GM19025 (cell line): ENCODE results near the gene GET4.
"Not testable (repeated sequence)": the region's sequence is repeated elsewhere in the genome, so short reads cannot be mapped to it uniquely, and the experiment has no call there.

Source experiments
- ATAC-seq: cut with Tn5 transposase; IDR thresholded peaks from one replicate; pipeline ENCODE4 v1.9.1; 2021; ENCODE audit warnings: mild to moderate bottlenecking, low read depth, moderate library complexity; ENCODE audit not compliant: unreplicated experiment

GET4 gene

GRCh38 chr7:940599-941408, 64.5 kb downstream of the GET4 start:
- ATAC-seq, result no peak

- ATAC-seq, result not testable (repeated sequence)
Measured at GRCh38 chr7:943793-944192, 67.4 kb downstream of the GET4 start.

DNA sequence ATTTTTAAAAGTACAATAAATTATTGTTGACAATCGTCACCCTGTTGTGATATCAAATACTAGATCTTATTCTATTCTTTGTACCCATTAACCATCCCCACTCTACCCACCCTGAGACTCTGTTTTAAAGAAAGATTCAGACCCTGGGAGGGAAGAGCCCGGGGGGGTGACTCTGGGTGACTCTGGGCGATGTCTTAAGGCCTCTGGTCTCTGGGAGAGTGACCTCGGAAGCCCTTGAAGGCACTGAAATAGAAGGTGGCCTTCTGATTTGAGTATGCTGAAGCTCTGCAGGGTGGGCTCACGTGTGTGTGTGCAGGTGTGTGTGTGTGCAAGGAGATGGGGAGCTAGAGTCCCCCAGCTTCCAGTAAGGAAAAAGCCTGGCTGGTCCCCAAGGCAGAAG, 68.4 kb downstream of the GET4 start:
- no peak for ATAC-seq

DNA sequence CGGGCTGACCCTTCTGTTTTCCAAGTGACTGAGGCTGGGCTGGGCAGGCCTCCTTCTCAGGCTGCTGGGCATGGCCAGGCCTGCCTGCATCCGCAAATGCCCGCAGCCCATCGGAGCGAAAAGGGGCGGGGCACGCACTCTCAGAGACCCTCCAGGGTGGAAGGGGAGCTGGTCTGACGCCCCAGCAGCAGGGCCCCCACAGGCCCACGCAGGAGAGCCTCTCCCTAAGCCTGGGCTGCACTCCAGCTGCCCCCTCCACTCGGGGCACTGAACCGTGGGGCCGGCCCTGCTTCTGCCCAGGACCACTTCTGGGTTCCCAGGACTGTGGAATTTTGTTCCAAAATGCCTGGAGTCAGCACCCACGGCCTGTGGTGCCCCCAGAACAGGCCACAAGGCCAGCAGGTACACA, 68.8 kb downstream of the GET4 start:
- no peak for ATAC-seq

- no peak for ATAC-seq
Measured at GRCh38 chr7:945556-946255, 69.4 kb downstream of the GET4 start.
